EH (cell line): ENCODE results near the gene SPTBN2.
A peak's percentile ranks its signal among the peaks of the same experiment; 100 is the strongest.
"Not testable (repeated sequence)": the region's sequence is repeated elsewhere in the genome, so short reads cannot be mapped to it uniquely, and the experiment has no call there.

ENCODE experiments used
- DNase-seq: peaks from one replicate; pipeline ENCODE4 v3.0.0-alpha.2; 2015; ENCODE audit warnings: low read depth

Gene SPTBN2

DNA sequence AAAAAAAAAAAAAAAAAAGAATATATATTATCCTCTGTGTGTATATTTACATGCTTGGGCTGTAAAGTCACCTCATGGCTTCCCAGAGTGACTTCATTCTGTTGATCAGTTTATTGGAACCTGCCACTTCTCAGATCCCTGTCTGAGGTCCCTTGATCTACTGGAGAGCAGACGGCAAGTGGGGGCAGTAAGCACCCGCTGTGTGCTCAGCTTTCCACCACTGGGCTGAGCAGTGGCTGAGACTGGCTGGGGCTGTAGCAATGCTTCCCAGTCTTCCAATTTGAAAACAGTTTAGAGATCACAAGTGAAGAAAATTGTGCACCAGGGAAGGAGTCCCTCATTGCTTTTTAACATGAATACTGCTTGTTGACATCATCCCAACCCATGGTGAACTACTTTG is 44.4 kb downstream of the SPTBN2 start:
- DNase-seq, result no peak

DNA sequence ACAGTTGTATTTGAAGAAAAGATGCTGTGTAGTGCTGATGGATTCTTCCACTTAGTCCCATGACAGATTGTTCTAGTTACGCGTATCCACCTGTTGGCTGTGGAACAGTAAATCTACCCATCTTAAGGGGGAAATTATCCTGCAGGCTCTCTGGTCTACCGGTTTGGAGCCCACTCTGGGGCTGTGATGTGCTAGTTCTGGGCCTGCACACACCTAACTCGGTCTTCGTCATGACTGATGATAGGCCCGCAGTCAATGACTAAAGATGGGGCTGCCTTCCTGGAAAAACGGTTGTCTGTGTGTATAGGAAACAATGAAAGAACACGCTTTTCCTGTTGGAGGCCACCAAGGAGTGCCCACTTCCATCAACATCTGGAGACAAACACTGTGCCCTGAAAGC is 45.1 kb downstream of the SPTBN2 start:
- DNase-seq, result no peak

DNA sequence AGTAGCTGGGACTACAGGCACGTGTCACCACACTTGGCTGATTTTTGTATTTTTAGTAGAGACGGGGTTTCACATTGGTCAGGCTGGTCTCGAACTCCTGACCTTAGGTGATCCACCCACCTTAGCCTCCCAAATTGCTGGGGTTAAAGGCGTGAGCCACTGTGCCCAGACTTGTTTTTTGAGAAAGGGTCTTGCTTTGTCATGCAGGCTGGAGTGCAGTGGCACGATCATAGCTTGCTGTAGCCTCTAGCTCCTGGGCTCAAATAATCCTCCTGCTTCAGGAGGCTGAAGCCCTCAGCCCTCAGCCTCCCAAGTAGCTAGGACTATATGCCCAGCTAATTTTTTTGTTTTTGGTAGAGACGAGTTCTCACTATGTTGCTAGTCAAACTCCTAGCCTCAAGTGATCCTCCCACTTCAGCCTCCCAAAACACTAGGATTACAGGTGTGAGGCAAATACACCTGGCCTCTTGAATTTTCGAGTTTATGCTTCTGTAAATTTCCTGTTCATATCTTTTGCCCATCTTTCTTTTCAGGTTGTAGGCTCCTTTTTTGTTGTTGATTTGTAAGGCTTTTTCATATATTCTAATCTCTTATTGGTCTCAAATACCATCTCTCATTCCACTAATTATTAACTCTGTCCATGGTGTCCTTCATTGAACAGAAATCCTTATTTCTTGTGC is 47.9 kb downstream of the SPTBN2 start:
- DNase-seq, result no peak

DNA sequence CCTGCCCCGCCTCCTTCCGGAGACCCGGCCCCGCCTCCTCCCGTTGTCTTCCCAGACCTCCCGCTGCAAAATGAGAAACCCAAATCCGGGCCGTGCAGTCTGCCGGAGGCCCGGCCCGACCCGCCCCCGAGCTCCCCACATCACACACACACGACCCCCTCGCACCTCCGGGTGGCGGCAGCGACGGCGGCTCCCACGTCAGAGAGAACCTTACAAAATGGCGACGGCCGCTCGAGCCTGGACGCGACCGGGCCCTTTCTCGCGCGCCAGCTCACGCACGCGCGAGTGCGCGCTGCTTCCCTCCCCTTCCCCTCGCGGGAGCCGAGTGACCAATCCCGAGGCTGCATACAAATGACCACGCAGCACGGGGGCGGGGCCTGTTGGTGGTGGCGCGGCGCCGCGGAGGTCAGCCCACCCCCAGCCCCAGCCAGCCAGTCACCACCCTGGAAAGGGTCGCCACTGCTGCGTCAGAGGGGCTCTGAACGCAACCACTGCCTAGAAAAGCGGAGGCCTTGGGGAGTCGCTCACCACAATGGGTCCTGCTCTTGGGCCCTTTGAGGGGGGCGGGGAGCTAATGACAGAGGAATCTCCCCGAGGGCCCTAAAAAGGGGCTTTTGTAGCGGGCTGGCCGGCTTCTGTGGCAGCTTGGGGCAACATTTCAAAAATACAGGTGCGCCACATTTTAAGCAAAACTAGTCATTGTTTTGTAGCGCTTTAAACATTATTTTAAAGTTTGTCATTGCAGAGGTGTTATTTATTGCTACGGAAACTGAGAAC is 51.2 kb downstream of the SPTBN2 start, which contains the start of gene RBM4B:
Gene RBM4B, minus strand, starts transcription at position 289 of the 777 bp plus-strand sequence. CDS start 808 bp downstream, outside the sequence.
- peak; percentile 94 for DNase-seq

DNA sequence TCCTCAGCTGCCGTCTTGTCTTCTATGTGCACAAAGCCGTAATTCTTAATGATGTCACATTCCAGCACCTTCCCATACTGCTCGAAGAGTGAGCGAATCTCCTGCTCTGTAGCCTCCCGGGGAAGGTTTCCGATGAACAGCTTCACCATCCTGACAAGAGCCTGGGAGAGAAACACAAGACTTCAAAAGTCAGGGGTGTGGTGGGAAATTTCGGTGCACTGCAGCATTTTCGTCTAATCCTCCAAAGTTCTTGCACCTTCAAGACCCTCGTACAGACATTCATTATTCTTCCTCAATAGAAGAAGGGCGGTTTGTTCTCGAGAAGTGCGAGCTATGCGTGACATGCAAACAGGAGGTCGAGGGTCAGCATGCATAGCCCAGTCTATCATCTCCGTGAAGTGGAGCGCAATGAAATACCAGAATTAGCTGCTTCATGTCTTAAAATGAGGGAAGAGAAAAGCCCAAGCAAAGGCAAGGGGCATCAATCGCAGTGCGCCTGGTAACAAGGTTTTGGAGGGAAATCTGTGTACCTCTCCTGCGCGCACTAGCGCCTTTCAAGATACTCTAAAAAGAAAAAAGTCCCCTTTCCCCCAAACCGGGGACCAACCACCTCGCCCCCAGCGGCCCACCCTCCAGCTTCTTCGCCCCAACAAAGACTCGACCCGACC is 52.0 kb downstream of the SPTBN2 start:
- peak; percentile 25 for DNase-seq

DNA sequence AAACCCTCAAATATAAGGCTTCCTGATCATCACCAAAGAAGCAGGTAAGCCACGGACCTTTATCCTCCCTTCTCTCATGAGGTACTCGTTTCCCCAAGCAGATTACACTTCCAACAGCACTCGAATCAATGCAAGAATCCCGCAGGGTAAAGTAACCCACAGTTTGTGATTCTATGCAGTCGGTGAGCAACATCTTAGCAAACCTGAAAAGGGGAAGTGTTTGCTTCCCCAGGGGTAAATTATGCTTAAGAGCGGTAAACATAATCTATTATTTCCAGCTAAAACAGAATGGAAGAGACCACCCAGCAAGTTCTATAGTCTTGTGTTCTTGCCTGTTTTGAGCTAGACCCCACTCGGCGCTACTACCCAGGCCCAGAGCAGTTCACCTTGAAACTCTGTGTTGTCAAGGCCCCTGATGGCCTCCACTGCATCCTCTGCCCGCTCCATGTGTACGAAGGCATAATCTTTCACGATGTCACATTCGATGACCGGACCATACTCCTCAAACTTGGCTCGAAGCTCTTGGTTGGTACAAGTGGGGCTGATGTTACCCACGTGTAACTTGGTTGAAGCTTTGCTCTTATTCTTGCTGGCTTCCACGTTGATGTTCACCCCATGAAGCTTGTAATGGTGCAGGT is 52.6 kb downstream of the SPTBN2 start:
- DNase-seq, result no peak

DNA sequence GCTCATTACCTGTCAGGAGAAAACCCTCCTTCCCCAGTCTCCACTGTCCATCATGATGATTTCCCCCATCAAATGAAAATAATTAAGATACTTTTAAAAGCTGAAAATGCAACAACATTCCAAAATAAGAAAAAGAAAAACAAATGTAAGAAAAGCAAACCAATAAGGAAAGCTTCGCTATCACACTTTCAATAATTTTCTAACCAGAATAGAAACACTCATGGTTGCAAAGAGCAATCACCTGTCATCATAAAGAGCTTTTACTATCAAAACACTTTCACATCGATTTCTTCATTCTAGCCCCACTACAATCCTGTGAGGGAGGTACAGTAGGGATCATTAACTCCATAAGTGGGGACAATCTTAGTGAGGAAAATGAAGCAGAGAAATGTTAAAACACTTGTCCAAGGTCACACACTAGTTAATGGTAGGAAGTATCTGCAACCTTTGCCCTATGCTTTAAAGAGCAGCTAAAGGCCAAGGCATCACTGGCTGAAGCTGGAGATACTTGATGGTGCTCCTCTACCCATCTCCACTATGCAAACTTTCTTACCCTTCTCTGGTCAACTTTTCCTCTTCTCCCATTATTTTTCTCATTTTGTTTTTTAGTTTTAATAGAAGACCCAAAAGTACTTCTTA is 53.9 kb downstream of the SPTBN2 start:
- DNase-seq, result no peak

DNA sequence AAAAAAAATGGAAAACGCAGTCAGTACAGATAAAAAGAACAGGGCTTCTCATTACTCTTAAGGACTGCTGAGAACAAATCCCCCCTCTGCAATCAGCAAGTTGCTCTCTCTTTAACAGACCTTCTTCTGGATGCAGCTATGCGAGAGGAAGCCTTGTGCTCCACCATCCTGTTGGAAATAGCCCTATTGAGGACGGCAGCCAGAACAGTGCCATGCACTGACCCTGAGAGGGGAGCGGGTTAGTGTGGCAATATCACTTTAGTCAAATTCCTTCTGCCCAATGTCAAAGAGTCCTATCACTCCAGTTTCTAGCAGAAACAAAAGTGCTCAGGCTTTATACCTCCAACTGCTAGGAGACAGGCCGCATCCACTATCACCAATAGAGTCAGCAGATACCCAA is 58.2 kb downstream of the SPTBN2 start:
- DNase-seq, result no peak

DNA sequence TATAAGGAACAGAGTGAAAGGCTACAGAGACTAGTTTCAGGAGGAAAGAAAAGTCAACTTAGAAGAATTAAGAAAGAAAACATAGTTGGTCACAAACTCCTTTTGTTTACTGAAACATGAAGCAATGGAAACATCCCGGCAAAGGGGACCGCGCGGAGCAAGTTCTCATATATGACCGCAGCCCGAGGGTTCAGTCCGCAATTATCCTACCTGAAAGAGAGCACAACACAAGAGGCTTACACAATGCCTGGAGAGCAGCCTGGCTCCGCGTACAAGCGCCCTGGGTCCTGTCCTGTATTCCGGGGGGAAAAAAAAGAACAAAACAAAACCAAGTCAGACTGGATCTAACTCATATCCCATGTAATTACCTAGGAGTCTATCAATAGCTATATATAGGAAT is 63.6 kb downstream of the SPTBN2 start:
- no peak for DNase-seq

DNA sequence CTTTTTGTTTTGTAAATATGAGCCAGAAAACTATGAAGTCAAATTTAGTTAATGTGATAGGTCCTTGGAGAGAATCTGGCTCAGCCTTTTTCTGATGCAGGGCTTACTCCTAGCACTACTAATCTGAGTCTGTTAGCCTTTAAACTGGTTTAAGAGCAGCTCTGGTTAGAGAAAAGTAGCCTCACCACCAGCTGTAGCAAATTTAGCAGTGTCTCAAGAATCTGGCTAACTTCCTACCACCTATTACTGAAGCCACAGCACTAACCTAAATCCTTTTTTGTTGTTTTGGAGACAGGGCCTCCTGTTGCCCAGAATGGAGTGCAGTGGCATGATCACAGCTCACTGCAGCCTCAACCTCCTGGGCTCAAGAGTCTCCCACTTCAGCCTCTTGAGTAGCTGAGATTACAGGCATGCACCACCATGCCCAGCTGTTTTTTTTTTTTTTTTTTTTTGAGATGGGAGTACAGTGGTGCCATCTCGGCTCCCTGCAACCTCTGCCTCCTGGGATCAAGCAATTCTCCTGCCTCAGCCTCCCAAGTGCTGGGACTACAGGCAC is 65.2 kb downstream of the SPTBN2 start:
- no peak for DNase-seq

DNA sequence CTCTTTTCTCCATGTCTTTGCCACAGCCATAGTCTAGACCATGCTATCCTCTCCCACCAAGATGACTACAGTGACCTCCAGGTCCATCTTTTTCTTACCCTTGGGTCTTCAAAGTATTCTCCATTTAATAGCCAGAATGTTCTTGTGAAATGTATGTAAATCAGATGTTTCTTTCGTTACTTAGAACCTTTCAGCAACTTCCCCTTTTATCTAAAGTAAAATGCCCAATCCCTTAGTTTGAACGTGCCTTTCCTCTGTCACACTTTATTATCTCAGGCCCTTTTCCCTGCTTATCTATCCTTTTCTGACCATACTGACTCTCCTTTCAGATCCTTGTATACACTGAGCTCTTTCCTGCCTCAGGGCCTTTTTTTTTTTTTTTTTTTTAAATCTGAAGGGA is 69.3 kb downstream of the SPTBN2 start:
- DNase-seq, result no peak

DNA sequence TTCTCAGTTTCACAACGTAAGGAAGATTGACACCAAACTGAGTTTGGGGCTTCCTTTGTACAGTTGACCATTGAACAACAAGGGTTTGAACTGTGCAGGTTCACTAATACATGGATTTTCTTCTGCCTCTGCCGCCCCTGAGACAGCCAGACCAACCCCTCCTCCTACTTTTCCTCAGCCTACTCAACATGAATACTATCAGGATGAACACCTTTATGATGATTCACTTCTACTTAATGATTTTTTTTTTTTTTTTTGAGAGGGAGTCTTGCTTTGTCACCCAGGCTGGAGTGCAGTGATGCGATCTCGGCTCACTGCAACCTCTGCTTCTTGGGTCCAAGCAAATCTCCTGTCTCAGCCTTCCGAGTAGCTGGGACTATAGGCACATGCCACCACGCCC is 75.9 kb downstream of the SPTBN2 start:
- DNase-seq, result no peak

DNA sequence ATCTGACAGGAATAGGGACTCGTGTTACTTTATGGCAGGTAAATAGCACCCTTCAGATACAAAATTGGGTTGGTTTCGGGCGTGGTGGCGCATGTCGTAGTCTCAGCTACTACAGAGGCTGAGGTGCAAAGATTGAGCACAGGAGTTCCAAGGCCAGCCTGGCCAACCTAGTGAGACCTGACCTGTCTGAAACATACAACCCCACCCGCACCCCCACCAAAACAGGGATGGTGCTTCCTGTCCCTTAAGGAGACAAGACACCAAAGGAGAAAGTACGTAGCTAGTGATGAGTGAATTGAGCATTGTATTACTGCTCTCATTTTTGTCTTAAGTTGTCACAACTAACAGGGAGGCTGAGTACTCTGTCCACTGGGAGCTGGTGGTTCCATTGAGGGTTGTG is 76.4 kb downstream of the SPTBN2 start:
- no peak for DNase-seq

DNA sequence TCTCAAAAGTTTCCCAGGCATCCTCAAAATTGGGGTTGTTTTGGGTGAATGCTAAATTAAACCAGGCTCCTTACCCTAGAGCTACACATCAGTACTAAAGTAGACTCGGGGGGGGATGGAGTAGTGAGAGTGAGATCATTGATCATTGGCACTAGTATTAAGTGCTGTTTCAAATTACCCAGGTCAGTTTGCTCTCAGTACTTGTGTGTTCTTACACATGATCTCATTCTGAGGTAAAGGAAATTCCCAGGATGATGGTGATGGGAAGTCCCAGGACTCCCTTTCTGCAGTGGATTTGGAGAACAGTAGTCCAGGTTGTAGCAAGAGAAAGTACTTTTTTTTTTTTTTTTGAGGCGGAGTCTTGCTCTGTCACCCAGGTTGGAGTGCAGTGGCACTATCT is 78.0 kb downstream of the SPTBN2 start:
- no peak for DNase-seq

DNA sequence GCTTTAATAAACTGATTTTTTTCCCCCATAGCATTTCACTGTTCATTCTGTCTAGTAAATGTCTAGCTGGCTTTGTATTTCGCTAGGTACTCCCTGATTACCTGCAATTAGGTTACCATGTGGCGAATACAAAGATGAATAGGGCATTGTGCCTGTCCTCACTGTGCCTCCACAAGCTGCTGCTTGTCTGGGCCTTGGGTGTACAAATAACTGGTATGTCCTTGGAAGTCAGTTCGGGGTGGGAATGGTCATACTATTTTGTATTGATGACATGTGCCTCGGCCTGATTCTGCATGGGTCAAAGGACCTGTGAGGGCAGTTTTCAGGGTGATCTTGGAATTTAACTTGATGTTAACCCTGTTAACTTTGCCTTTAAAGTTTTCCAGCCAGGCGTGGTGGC is 79.1 kb downstream of the SPTBN2 start:
- no peak for DNase-seq

DNA sequence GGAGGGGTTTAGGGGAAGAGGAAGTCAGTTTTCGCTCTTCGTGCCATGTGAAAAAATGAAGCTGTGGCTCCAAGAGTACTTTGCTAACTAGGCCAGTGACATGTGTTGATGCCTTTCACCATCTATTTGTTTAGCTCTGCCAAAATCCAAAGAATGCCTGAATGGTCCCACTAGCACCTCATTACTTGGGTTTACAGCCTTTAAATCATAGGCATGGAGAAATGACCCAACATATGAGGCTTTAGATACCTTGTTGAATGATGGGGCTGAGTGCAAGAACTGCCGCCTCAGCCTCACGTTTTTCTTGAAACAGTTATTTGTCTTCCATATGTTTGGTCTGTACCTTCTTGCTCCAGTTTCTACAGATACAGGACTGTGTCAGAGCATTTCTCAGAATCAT is 82.2 kb downstream of the SPTBN2 start:
- no peak for DNase-seq

DNA sequence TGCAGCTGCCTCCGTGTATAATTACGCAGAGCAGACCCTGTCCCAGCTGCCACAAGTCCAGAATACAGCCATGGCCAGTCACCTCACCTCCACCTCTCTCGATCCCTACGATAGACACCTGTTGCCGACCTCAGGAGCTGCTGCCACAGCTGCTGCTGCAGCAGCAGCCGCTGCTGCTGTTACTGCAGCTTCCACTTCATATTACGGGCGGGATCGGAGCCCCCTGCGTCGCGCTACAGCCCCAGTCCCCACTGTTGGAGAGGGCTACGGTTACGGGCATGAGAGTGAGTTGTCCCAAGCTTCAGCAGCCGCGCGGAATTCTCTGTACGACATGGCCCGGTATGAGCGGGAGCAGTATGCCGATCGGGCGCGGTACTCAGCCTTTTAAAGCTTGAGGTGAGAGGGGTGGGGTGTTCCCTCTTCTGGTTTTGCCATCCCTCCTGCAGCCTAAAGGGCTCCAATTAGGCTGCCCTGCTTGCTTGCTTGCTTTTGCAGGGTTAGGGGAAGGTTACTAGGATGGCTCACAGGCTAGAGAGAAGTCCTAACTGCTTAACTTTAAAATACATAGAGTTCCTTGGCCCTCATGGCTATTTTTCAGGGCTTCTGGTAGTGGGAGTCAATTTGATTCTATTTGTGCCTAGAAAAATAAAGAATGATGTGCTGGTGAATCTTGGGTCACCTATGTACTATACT is 85.1 kb downstream of the SPTBN2 start:
- DNase-seq, result no peak

DNA sequence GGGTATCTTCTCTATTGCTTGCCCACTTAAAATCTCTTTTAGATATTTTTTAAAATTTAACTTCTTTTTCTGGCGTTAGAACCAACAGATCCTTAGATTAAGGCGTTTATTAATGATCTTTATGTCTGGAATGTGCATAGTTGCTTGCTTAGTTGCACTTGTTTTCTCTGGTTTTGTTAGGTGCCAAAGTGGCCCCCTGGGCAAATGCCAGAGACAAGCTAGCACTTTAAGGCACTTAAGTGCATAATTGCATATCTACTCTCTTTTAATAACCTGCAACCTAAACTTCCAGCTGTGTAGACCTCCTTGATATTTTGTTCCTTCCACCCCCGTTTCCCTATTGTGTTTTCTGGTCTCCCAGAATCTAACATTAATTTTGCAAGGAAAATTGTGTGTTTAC is 87.2 kb downstream of the SPTBN2 start:
- DNase-seq, result peak; percentile 63

DNA sequence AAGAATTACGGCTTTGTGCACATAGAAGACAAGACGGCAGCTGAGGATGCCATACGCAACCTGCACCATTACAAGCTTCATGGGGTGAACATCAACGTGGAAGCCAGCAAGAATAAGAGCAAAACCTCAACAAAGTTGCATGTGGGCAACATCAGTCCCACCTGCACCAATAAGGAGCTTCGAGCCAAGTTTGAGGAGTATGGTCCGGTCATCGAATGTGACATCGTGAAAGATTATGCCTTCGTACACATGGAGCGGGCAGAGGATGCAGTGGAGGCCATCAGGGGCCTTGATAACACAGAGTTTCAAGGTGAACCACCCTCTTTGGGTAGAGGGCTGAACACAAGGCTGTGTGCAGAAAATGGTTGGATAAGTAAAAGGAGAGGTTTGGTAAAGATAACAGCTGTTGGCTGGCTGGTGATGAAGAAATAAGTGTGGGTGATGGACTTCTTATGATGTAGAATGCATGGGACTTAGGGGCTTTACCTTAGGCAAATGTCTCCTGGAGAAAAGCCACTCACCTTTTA is 89.1 kb downstream of the SPTBN2 start:
- not testable (repeated sequence) for DNase-seq

DNA sequence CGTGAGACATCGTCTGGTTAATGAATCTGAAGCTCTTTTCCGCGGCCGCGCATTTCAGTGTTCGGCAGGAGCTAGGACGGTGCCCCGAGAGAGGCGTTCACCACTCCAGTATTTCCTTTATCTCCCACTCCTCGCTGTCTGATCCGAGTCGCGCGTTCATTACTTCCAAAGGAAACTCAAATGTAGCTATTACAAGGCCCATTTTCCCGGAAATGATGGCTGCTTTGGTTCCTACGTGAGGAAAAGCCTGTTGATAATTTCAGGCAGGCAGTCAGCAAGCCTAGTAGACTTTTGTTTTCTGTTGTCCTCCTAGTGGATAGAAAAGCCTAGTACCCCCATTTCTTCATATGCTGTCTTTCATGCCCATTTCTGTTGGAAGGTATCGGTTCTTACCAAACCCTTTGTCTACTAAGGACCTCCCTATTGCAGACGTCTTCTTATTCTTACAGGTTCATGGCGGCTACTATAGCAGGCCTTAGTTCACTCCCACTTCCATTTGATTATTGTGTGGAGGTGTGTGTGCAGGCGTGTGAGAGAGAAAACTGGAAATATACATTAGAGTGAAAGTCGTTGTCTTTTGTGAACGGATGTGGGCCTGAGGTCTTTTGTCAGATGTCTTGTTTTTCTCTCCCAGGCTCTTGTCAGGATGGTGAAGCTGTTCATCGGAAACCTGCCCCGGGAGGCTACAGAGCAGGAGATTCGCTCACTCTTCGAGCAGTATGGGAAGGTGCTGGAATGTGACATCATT is 89.8 kb downstream of the SPTBN2 start:
- peak; percentile 56 for DNase-seq
